K562 (cell line): ENCODE data around the gene NAGPA. TPM values are rescaled to one million over a fixed set of nuclear protein-coding genes. Genes with fewer than 3 reads are reported as not detected.
A peak's percentile ranks its signal among the peaks of the same experiment; 100 is the strongest.

ENCODE experiments used
- ATAC-seq: fragments of 200-7000 bp; cut with Tn5 transposase; 3 replicates; pipeline ENCODE4 v1.9.1; 2020; ENCODE audit warnings: moderate library complexity
- BruUV-seq: library from RNA; stranded (reverse); fragments of 400-500 nt; replicated peaks from 2 replicates; lab custom pipeline; 2021; lab: Mats Ljungman, UMichigan
- CTCF ChIA-PET: fragments of 300-600 bp; formaldehyde crosslinking; extraction: SDS; loops from one replicate; lab custom pipeline; 2021; ENCODE audit warnings: low intra/inter-chr PET ratio; lab: Yijun Ruan, JAX
- POLR2A ChIA-PET: fragments of 300-600, 350-650 bp; sonication (Branson Sonifier 250); formaldehyde crosslinking; extraction: SDS; loops from one replicate; lab custom pipeline; 2021; ENCODE audit warnings: antibody characterized with exemption, inconsistent platforms; lab: Yijun Ruan, JAX
- DNase-seq, 4 experiments: peaks; one replicate each; pipeline versions ENCODE4 v3.0.0 to v3.0.0-alpha.2; 2011 to 2018; ENCODE audit warnings: low spot score in 3 of 4, mixed read lengths in 3 of 4; ENCODE audit errors: extremely low read depth in 1 of 4
- FAIRE-seq: peaks from 2 replicates; lab custom pipeline; 2011; peaks lifted over from hg19 to GRCh38; lab: Jason Lieb, UNC
- H2AFZ ChIP-seq: 2 replicates; pipeline ENCODE4 v1.6.0; 2011; ENCODE audit warnings: low read depth, low read length, control low read depth, inconsistent platforms
- H3K27ac ChIP-seq: fragments of 200-600 bp; 3 replicates; pipeline ENCODE4 v1.8.0; 2011; ENCODE audit warnings: low read depth, mild to moderate bottlenecking, control low read depth, inconsistent platforms, low read length, moderate library complexity, mixed read lengths; ENCODE audit errors: extremely low read depth
- H3K27me3 ChIP-seq, 2 experiments: fragments of 300-600 bp in 1 of 2; 2 replicates in 1 of 2; 3 replicates in 1 of 2; pipeline versions ENCODE4 v1.6.0 to v1.8.0; 2011; ENCODE audit warnings: inconsistent platforms in 2 of 2, low read length in 2 of 2, mild to moderate bottlenecking in 1 of 2, mixed read lengths in 1 of 2, moderate library complexity in 1 of 2; ENCODE audit not compliant: control insufficient read depth in 2 of 2, insufficient read depth in 2 of 2
- H3K36me3 ChIP-seq: fragments of 300-600 bp; 3 replicates; pipeline ENCODE4 v1.8.0; 2011; ENCODE audit warnings: mild to moderate bottlenecking, low read length, inconsistent platforms; ENCODE audit not compliant: control insufficient read depth, insufficient read depth
- H3K4me1 ChIP-seq, 2 experiments: fragments of 200-600 bp in 1 of 2; replicated peaks in 1 of 2; 2 replicates in 1 of 2; 3 replicates in 1 of 2; pipeline versions ENCODE4 v1.5.1 to v1.8.0; 2011; ENCODE audit warnings: inconsistent platforms in 2 of 2, low read length in 2 of 2, mild to moderate bottlenecking in 1 of 2, mixed read lengths in 1 of 2, moderate library complexity in 1 of 2; ENCODE audit not compliant: control insufficient read depth in 2 of 2, insufficient read depth in 2 of 2
- H3K4me2 ChIP-seq: 2 replicates; pipeline ENCODE4 v1.6.1; 2011; ENCODE audit warnings: low read length, control low read depth, inconsistent platforms, mixed read lengths; ENCODE audit not compliant: insufficient read depth
- H3K4me3 ChIP-seq: fragments of 200-600 bp; sonication (generic), shearing (Covaris generic); 2 replicates; pipeline ENCODE4 v1.5.1; 2016; ENCODE audit warnings: control low read depth, inconsistent platforms
- H3K79me2 ChIP-seq: fragments of 200-600 bp; 3 replicates; pipeline ENCODE4 v1.8.0; 2011; ENCODE audit warnings: low read length, inconsistent platforms; ENCODE audit not compliant: control insufficient read depth, insufficient read depth
- H3K9ac ChIP-seq, 2 experiments: 2 replicates each; pipeline versions ENCODE4 v1.6.0 to v1.6.1; 2011; ENCODE audit warnings: low read depth in 2 of 2, low read length in 2 of 2, control low read depth in 1 of 2, inconsistent platforms in 1 of 2, mild to moderate bottlenecking in 1 of 2, mixed read lengths in 1 of 2; ENCODE audit not compliant: insufficient read depth in 1 of 2
- H3K9me1 ChIP-seq: one replicate; pipeline ENCODE4 v1.6.0; 2011; ENCODE audit warnings: inconsistent platforms, mild to moderate bottlenecking, low read length, moderate library complexity; ENCODE audit not compliant: control insufficient read depth, insufficient read depth
- H3K9me3 ChIP-seq: replicated peaks from 2 replicates; pipeline ENCODE4 v1.5.1; 2011; ENCODE audit warnings: low read depth, low read length, inconsistent platforms; ENCODE audit not compliant: control insufficient read depth, insufficient read depth
- H4K20me1 ChIP-seq: replicated peaks from 2 replicates; pipeline ENCODE4 v1.6.1; 2011; ENCODE audit warnings: low read length, inconsistent platforms, mixed read lengths; ENCODE audit not compliant: control insufficient read depth, insufficient read depth
- CCNT2 ChIP-seq: IDR thresholded peaks from 2 replicates; pipeline ENCODE4 v1.6.1; 2011; ENCODE audit warnings: borderline replicate concordance, low read depth, mild to moderate bottlenecking, moderate library complexity, mixed read lengths, low read length; ENCODE audit not compliant: insufficient read length; ENCODE audit errors: extremely low read depth
- CXXC5 ChIP-seq: fragments of 250-450 bp; sonication (Bioruptor Pico); IDR thresholded peaks from 2 replicates; pipeline ENCODE4 v1.8.0; 2022; ENCODE audit warnings: inconsistent platforms, mild to moderate bottlenecking, moderate library complexity
- KDM4B ChIP-seq, 2 experiments: fragments of 450-650 bp in 1 of 2; sonication (generic) in 1 of 2; IDR thresholded peaks; 2 replicates each; pipeline ENCODE4 v1.6.1; 2016 to 2017; ENCODE audit warnings: borderline replicate concordance in 2 of 2, antibody characterized with exemption in 1 of 2, low read depth in 1 of 2, mild to moderate bottlenecking in 1 of 2
- TEAD4 ChIP-seq, 2 experiments: sonication (generic) in 1 of 2; formaldehyde crosslinking in 1 of 2; IDR thresholded peaks; 2 replicates each; pipeline versions ENCODE4 v1.6.1 to v1.8.0; 2012 to 2022; ENCODE audit warnings: borderline replicate concordance in 1 of 2, inconsistent platforms in 1 of 2, low read length in 1 of 2, mild to moderate bottlenecking in 1 of 2, missing genetic modification reagents in 1 of 2
- YY1 ChIP-seq, 3 experiments: IDR thresholded peaks; 2 replicates each; pipeline ENCODE4 v1.6.1; 2011; ENCODE audit warnings: low read length in 2 of 3, mild to moderate bottlenecking in 2 of 3, moderate library complexity in 2 of 3, borderline replicate concordance in 1 of 3, control low read depth in 1 of 3, low read depth in 1 of 3; ENCODE audit not compliant: insufficient read depth in 3 of 3, insufficient replicate concordance in 2 of 3, control insufficient read depth in 1 of 3, insufficient read length in 1 of 3; ENCODE audit errors: extremely low read depth in 1 of 3
- ZBTB7A ChIP-seq: IDR thresholded peaks from 2 replicates; pipeline ENCODE4 v1.6.1; 2011; ENCODE audit warnings: low read depth, mild to moderate bottlenecking, low read length, moderate library complexity, borderline replicate concordance; ENCODE audit not compliant: control insufficient read depth
- ZNF584 ChIP-seq: fragments of 200-800 bp; sonication (Bioruptor generic); IDR thresholded peaks from 2 replicates; pipeline ENCODE4 v1.6.1; 2016; ENCODE audit warnings: low read depth, mild to moderate bottlenecking, missing genetic modification characterization, missing compliant biosample characterization
- ZSCAN29 ChIP-seq: fragments of 450-650 bp; IDR thresholded peaks from 2 replicates; pipeline ENCODE4 v1.6.1; 2017
- ZZZ3 ChIP-seq: fragments of 450-650 bp; IDR thresholded peaks from 2 replicates; pipeline ENCODE4 v1.6.1; 2016; ENCODE audit warnings: antibody characterized with exemption, mild to moderate bottlenecking, moderate library complexity
- WGBS: fragments of 100-300 bp; shearing (Covaris generic); methylation state at CpG from one replicate; pipeline ENCODE4 v1.1.6; 2016; ENCODE audit warnings: low coverage, mixed read lengths; ENCODE audit not compliant: insufficient coverage; ENCODE audit errors: missing lambda C conversion rate; 5-methylcytosine and 5-hydroxymethylcytosine counted together
- in situ Hi-C: fragments of 300-500 bp; cut with MboI; formaldehyde crosslinking; loops from 4 replicates; pipeline ENCODE4 v1.15.0; 2018; ENCODE audit warnings: inconsistent platforms, mixed read lengths
- intact Hi-C: fragments of 100-400 bp; cut with micrococcal nuclease; formaldehyde crosslinking; loops from 2 replicates; pipeline ENCODE4 v1.14.2; 2022
- polyA plus RNA-seq, 8 experiments: library from polyadenylated mRNA; depleted of rRNA in 4 of 8; stranded (reverse) in 5 of 8; unstranded in 3 of 8; fragments of >200 nt; fragmentation: Nextera tagmentation in 2 of 8; fragmentation: Illumina TruSeq in 1 of 8; extraction: Ambion mirVana in 2 of 8; extraction: Trizol in 1 of 8; gene quantifications; 2 replicates each; pipeline versions ENCODE4 v1.2.1 to v1.2.3, GENCODE V29; 2011 to 2014; ENCODE audit warnings: inconsistent platforms in 1 of 8, missing spikeins in 1 of 8
- total RNA-seq, 7 experiments: library from RNA; depleted of rRNA in 6 of 7; stranded (reverse); fragments of >200 nt in 6 of 7; fragmentation: Illumina TruSeq in 2 of 7; extraction: Trizol in 2 of 7; gene quantifications; 2 replicates each; pipeline versions ENCODE4 v1.2.1 to v1.2.3, GENCODE V29; 2011 to 2021; ENCODE audit warnings: low replicate concordance in 1 of 7
- TF ChIP-seq, protein P1 (sequence below): fragments of 250-450 bp; sonication (Bioruptor Pico); IDR thresholded peaks from 2 replicates; pipeline ENCODE4 v1.5.0; 2020; ENCODE audit warnings: mild to moderate bottlenecking, borderline replicate concordance

Gene NAGPA
- total and polyA plus RNA-seq, 9 of the 15 experiments (the other 6 are each of a cell fraction or from before 2014, with no cell fraction given), result 0.15 to 12.7 (median 4.6) TPM

DNA sequence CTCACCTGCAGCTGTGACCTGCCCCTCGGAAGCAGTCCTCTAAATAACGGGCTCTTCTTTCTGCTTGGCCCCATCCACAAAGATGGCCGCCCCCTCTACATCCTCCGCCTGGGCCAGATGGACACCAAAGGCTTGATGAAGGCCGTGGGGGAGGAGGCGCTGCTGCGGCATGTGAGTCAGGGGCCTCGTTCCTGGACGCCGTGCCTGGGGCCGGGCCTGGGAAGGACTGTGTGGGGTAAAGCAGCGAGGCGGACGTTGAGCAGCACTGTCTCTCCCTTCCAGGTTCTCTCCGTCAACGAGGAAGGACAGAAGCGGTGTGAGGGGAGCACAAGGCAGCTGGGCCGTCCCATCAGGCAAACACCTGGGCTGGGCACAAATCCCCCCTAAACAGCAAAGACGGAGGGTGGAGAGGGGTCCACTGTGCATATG is 33.1 kb downstream of the NAGPA start:
- Histone ChIP-seq H3K9me3 (no peaks in the 10 kb centered on the region), H3K79me2 (no peaks in the 10 kb centered on the region), H3K4me2 (no peak overlapping the region), H2AFZ (no peak overlapping the region), H3K27ac (no peak overlapping the region), H3K9ac (peak overlapping the region in 1 of 2 experiments; percentile 74; a peak in 2 of 4 replicates), H4K20me1 (0 out of 2 replicates have a peak, but pooled peaks cover 2% of the 10 kb centered on the region), H3K27me3 (peaks cover 45 to 73% of the 10 kb centered on the region in 2 experiments; a peak in 4 of 5 replicates), H3K9me1 (no peaks in the 10 kb centered on the region), H3K36me3 (no peaks in the 10 kb centered on the region), H3K4me1 (peaks cover 0 to 6% of the 10 kb centered on the region in 2 experiments; a peak in 2 of 5 replicates), H3K4me3 (no peak overlapping the region)
- POLR2A ChIA-PET, result no interaction called here
- CTCF ChIA-PET, result no interaction called here
- no peak for DNase-seq
- 4% methylated on average over 19 of the region's 19 CpGs for WGBS
- BruUV-seq, result no TSS peak
- intact Hi-C loops, result no loop called here
- peak; percentile 49; the same call in 2 of the 3 replicates for ATAC-seq
- in situ Hi-C loops, result no loop called here
- TF ChIP-seq YY1 (IDR thresholded peaks at IDR 0.05; ENCODE audit: borderline replicate concordance in 1 of 3, control insufficient read depth in 1 of 3, extremely low read depth in 1 of 3, insufficient read depth in 3 of 3, insufficient read length in 1 of 3, insufficient replicate concordance in 2 of 3, low read depth in 1 of 3, low read length in 2 of 3) (peak in 1 of 3 experiments; percentile 79), CXXC5 (no peak)
- FAIRE-seq, result no peak

DNA sequence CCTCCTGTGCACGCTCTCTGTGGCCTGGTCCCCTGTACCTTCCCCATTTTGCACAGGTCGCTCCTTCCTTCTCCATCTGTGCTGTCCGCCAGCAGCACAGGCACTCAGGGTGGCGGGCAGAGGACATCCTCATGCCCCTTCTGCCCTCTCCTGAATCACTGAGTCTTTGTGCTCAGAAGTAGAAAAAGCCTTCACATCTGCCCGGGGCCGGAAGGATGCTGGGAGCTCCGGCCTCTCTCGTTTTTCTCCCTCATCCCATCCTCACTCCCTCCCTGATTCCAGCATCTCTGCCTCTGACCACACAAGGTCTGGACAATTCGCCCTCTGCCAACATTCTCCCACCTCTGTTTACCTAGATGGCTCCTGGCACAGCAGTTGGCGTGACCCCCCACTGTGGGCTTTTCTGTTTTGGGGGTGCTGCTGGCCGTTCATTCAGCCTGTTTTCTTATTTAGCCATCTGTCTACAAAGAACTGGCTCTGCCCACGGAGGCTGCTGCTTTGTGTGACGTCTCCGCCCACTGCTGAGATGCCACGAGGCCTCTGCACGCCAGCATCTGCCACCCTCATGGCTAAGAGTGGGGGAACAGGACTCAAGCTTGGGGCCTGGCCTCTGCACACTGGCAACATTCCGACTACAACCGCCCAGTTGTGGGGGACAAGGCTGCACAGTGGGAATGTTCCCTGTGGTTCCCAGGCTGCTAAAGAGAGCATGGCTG is 38.9 kb downstream of the NAGPA start:
- Histone ChIP-seq H3K27ac (no peak overlapping the region), H3K4me3 (no peak overlapping the region), H3K4me2 (no peak overlapping the region), H3K9ac (no peak overlapping the region), H3K4me1 (peaks cover 0 to 3% of the 10 kb centered on the region in 2 experiments; a peak in 1 of 5 replicates), H2AFZ (no peak overlapping the region), H3K27me3 (peaks cover 31 to 62% of the 10 kb centered on the region in 2 experiments; a peak in 4 of 5 replicates), H3K9me3 (no peaks in the 10 kb centered on the region), H3K79me2 (no peaks in the 10 kb centered on the region), H3K9me1 (no peaks in the 10 kb centered on the region), H4K20me1 (0 out of 2 replicates have a peak, but pooled peaks cover 2% of the 10 kb centered on the region), H3K36me3 (no peaks in the 10 kb centered on the region)
- in situ Hi-C loops (no loop called here), intact Hi-C loops (no loop called here)
- ATAC-seq, result no peak
- BruUV-seq, result no TSS peak
- FAIRE-seq, result no peak
- WGBS, result 1% methylated on average over 17 of the region's 18 CpGs
- ChIA-PET POLR2A (no interaction called here), CTCF (interaction anchor here (0.6 kb wide), 1 partner anchor 1926 kb away, joined by 3 read pairs; no protein-coding TSS in a partner anchor)
- DNase-seq, result no peak
- TF ChIP-seq ZBTB7A, result no peak
- no peak for TF ChIP-seq ZZZ3
- no peak for TF ChIP-seq CCNT2
- TF ChIP-seq, protein P1, sequence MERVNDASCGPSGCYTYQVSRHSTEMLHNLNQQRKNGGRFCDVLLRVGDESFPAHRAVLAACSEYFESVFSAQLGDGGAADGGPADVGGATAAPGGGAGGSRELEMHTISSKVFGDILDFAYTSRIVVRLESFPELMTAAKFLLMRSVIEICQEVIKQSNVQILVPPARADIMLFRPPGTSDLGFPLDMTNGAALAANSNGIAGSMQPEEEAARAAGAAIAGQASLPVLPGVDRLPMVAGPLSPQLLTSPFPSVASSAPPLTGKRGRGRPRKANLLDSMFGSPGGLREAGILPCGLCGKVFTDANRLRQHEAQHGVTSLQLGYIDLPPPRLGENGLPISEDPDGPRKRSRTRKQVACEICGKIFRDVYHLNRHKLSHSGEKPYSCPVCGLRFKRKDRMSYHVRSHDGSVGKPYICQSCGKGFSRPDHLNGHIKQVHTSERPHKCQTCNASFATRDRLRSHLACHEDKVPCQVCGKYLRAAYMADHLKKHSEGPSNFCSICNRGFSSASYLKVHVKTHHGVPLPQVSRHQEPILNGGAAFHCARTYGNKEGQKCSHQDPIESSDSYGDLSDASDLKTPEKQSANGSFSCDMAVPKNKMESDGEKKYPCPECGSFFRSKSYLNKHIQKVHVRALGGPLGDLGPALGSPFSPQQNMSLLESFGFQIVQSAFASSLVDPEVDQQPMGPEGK (CRISPR knock-in tag), result no peak
- TF ChIP-seq ZSCAN29, result no peak
- TF ChIP-seq ZNF584 (CRISPR knock-in tag), result no peak
- TF ChIP-seq TEAD4 (IDR thresholded peaks at IDR 0.05; ENCODE audit: low read length), result no peak
- no peak for TF ChIP-seq TEAD4 (CRISPR knock-in tag; IDR thresholded peaks at IDR 0.05; ENCODE audit: borderline replicate concordance)
- TF ChIP-seq KDM4B (IDR thresholded peaks at IDR 0.05; ENCODE audit: borderline replicate concordance in 2 of 2, low read depth in 1 of 2), result no peak
